Activated effector memory CD4-positive, alpha-beta T cell treated with anti-CD3 and anti-CD28 coated beads, Interleukin-2, amount 50 U/mL, for 16 hours (primary cell): ENCODE results near the gene CAPN15.
"Not testable (repeated sequence)": the region's sequence is repeated elsewhere in the genome, so short reads cannot be mapped to it uniquely, and the experiment has no call there.

ENCODE experiments used
- DNase-seq: peaks from one replicate; pipeline ENCODE4 v3.0.0-alpha.2; 2020

CAPN15 gene

GRCh38 chr16:507527-507926 is 20.0 kb upstream of the CAPN15 start:
- not testable (repeated sequence) for DNase-seq

- no peak for DNase-seq
Measured at GRCh38 chr16:507996-508395, 19.5 kb upstream of the CAPN15 start.

- no peak for DNase-seq
Measured at GRCh38 chr16:508884-509736, 18.4 kb upstream of the CAPN15 start.

GRCh38 chr16:510066-510825 is 17.3 kb upstream of the CAPN15 start:
- no peak for DNase-seq

- no peak for DNase-seq
Measured at GRCh38 chr16:512802-513201, 14.7 kb upstream of the CAPN15 start.

- DNase-seq = no peak
Measured at GRCh38 chr16:513950-514349, 13.6 kb upstream of the CAPN15 start.

- no peak for DNase-seq
Measured at GRCh38 chr16:515175-515938, 12.2 kb upstream of the CAPN15 start.

GRCh38 chr16:515939-516226 is 11.6 kb upstream of the CAPN15 start:
- DNase-seq = no peak

GRCh38 chr16:516301-516700 is 11.2 kb upstream of the CAPN15 start:
- no peak for DNase-seq

- DNase-seq = no peak
Measured at GRCh38 chr16:518858-519257, 8.7 kb upstream of the CAPN15 start.

- no peak for DNase-seq
Measured at GRCh38 chr16:519425-519824, 8.1 kb upstream of the CAPN15 start.

- no peak for DNase-seq
Measured at GRCh38 chr16:519841-520687, 7.4 kb upstream of the CAPN15 start.

- no peak for DNase-seq
Measured at GRCh38 chr16:520847-521246, 6.7 kb upstream of the CAPN15 start.

GRCh38 chr16:521381-522210 is 5.9 kb upstream of the CAPN15 start:
- DNase-seq = no peak

- no peak for DNase-seq
Measured at GRCh38 chr16:522320-523096, 5.0 kb upstream of the CAPN15 start.

- no peak for DNase-seq
Measured at GRCh38 chr16:523097-523741, 4.3 kb upstream of the CAPN15 start.

GRCh38 chr16:524274-525040 is 3.1 kb upstream of the CAPN15 start:
- DNase-seq = no peak

- DNase-seq = no peak
Measured at GRCh38 chr16:525123-525519, 2.4 kb upstream of the CAPN15 start.

GRCh38 chr16:525520-526180 is 1.9 kb upstream of the CAPN15 start:
- peak; percentile 88 for DNase-seq
